ENCODE measurements around the gene CTNNBL1.
"Not testable (repeated sequence)": the region's sequence is repeated elsewhere in the genome, so short reads cannot be mapped to it uniquely, and the experiment has no call there.

Gene CTNNBL1

GRCh38 chr20:37679751-37680150 lies 14.1 kb upstream of the CTNNBL1 start:
- not testable (repeated sequence) for DNase-seq (ENCODE audit: low read depth)

- no peak for DNase-seq (ENCODE audit: low read depth)
Measured at GRCh38 chr20:37680420-37680819, 13.4 kb upstream of the CTNNBL1 start.

GRCh38 chr20:37681384-37682112 lies 12.3 kb upstream of the CTNNBL1 start:
- no peak for DNase-seq (ENCODE audit: low read depth)

- DNase-seq (ENCODE audit: low read depth), result not testable (repeated sequence)
Measured at GRCh38 chr20:37683146-37683545, 10.7 kb upstream of the CTNNBL1 start.

GRCh38 chr20:37686762-37687477 lies 6.9 kb upstream of the CTNNBL1 start:
- DNase-seq (ENCODE audit: low read depth), result no peak

GRCh38 chr20:37687478-37687805 lies 6.4 kb upstream of the CTNNBL1 start:
- no peak for DNase-seq (ENCODE audit: low read depth)

GRCh38 chr20:37688093-37688492 lies 5.7 kb upstream of the CTNNBL1 start:
- DNase-seq (ENCODE audit: low read depth), result no peak

- DNase-seq (ENCODE audit: low read depth), result no peak
Measured at GRCh38 chr20:37690626-37691369, 3.0 kb upstream of the CTNNBL1 start.

- no peak for DNase-seq (ENCODE audit: low read depth)
Measured at GRCh38 chr20:37692459-37693166, 1.2 kb upstream of the CTNNBL1 start.

- DNase-seq (ENCODE audit: low read depth), result no peak
Measured at GRCh38 chr20:37693242-37693634, 592 bp upstream of the CTNNBL1 start.

GRCh38 chr20:37695684-37696342 lies 2.0 kb downstream of the CTNNBL1 start:
- DNase-seq (ENCODE audit: low read depth), result no peak

GRCh38 chr20:37697314-37697713 lies 3.5 kb downstream of the CTNNBL1 start:
- DNase-seq (ENCODE audit: low read depth), result no peak

- no peak for DNase-seq (ENCODE audit: low read depth)
Measured at GRCh38 chr20:37699202-37699601, 5.4 kb downstream of the CTNNBL1 start.

- no peak for DNase-seq (ENCODE audit: low read depth)
Measured at GRCh38 chr20:37700301-37700700, 6.5 kb downstream of the CTNNBL1 start.

GRCh38 chr20:37701676-37702075 lies 7.8 kb downstream of the CTNNBL1 start:
- not testable (repeated sequence) for DNase-seq (ENCODE audit: low read depth)

GRCh38 chr20:37702403-37703034 lies 8.7 kb downstream of the CTNNBL1 start:
- no peak for DNase-seq (ENCODE audit: low read depth)

GRCh38 chr20:37703035-37703845 lies 9.4 kb downstream of the CTNNBL1 start:
- no peak for DNase-seq (ENCODE audit: low read depth)

GRCh38 chr20:37704955-37705354 lies 11.1 kb downstream of the CTNNBL1 start:
- DNase-seq (ENCODE audit: low read depth), result no peak

GRCh38 chr20:37706298-37706697 lies 12.5 kb downstream of the CTNNBL1 start:
- no peak for DNase-seq (ENCODE audit: low read depth)

GRCh38 chr20:37711001-37711400 lies 17.2 kb downstream of the CTNNBL1 start:
- DNase-seq (ENCODE audit: low read depth), result no peak

Data from activated T-helper 1 cell treated with Interleukin-2 at 50 U/mL for 16 hours (primary cell).